HepG2 (cell line): ENCODE data around the gene WNT3. TPM values are rescaled to one million over a fixed set of nuclear protein-coding genes. Genes with fewer than 3 reads are reported as not detected.
"Not testable (repeated sequence)": the region's sequence is repeated elsewhere in the genome, so short reads cannot be mapped to it uniquely, and the experiment has no call there.

Source experiments
- ATAC-seq: fragments of 200-7000 bp; cut with Tn5 transposase; 3 replicates; pipeline ENCODE4 v1.9.1; 2020; ENCODE audit warnings: mild to moderate bottlenecking, moderate library complexity
- BruUV-seq: library from RNA; stranded (reverse); fragments of 400-500 nt; replicated peaks from 2 replicates; lab custom pipeline; 2021; lab: Mats Ljungman, UMichigan
- CTCF ChIA-PET: fragments of 300-600 bp; formaldehyde crosslinking; extraction: SDS; loops from one replicate; lab custom pipeline; 2021; ENCODE audit warnings: low total read pairs, inconsistent platforms, low intra/inter-chr PET ratio; lab: Yijun Ruan, JAX
- POLR2A ChIA-PET: fragments of 350-600 bp; sonication (Branson Sonifier 250); formaldehyde crosslinking; loops from one replicate; lab custom pipeline; 2020; ENCODE audit warnings: antibody characterized with exemption, inconsistent platforms; lab: Yijun Ruan, JAX
- DNase-seq: peaks from one replicate; pipeline ENCODE4 v3.0.0-alpha.2; 2015; ENCODE audit warnings: low spot score
- FAIRE-seq: peaks from 3 replicates; lab custom pipeline; 2011; peaks lifted over from hg19 to GRCh38; lab: Jason Lieb, UNC
- H2AFZ ChIP-seq: one replicate; pipeline ENCODE4 v1.6.1; 2011; ENCODE audit warnings: low read length, inconsistent platforms
- H3K27ac ChIP-seq: fragments of 300-600 bp; 3 replicates; pipeline ENCODE4 v1.8.0; 2011; ENCODE audit warnings: mixed run types, mild to moderate bottlenecking, mixed read lengths, low read length, inconsistent platforms; ENCODE audit not compliant: insufficient read depth; ENCODE audit errors: extremely low read length
- H3K27me3 ChIP-seq, 2 experiments: fragments of 200-600 bp in 1 of 2; 2 replicates in 1 of 2; 3 replicates in 1 of 2; pipeline versions ENCODE4 v1.6.0 to v1.8.0; 2011; ENCODE audit warnings: low read length in 2 of 2, mild to moderate bottlenecking in 2 of 2, moderate library complexity in 2 of 2, inconsistent platforms in 1 of 2; ENCODE audit not compliant: insufficient read depth in 2 of 2, control insufficient read depth in 1 of 2
- H3K36me3 ChIP-seq, 2 experiments: fragments of 200-600 bp in 1 of 2; replicated peaks in 1 of 2; 2 replicates in 1 of 2; 3 replicates in 1 of 2; pipeline versions ENCODE4 v1.5.1 to v1.8.0; 2011; ENCODE audit warnings: low read length in 2 of 2, inconsistent platforms in 1 of 2; ENCODE audit not compliant: insufficient read depth in 2 of 2, control insufficient read depth in 1 of 2
- H3K4me1 ChIP-seq: 2 replicates; pipeline ENCODE4 v1.5.1; 2012; ENCODE audit warnings: low read length, inconsistent platforms; ENCODE audit not compliant: insufficient read depth
- H3K4me2 ChIP-seq: 2 replicates; pipeline ENCODE4 v1.6.0; 2011; ENCODE audit warnings: low read depth, low read length, inconsistent platforms
- H3K4me3 ChIP-seq, 3 experiments: fragments of 200-600 bp in 1 of 3; sonication (generic), shearing (Covaris generic) in 1 of 3; replicated peaks in 1 of 3; 2 replicates each; pipeline ENCODE4 v1.5.1; 2011 to 2016; ENCODE audit warnings: low read length in 3 of 3, inconsistent platforms in 2 of 3, low read depth in 2 of 3, mild to moderate bottlenecking in 2 of 3, control low read depth in 1 of 3, mixed read lengths in 1 of 3; ENCODE audit not compliant: insufficient read depth in 1 of 3
- H3K79me2 ChIP-seq: one replicate; pipeline ENCODE4 v1.6.1; 2011; ENCODE audit warnings: low read length, inconsistent platforms; ENCODE audit not compliant: insufficient read depth
- H3K9ac ChIP-seq: 2 replicates; pipeline ENCODE4 v1.6.0; 2011; ENCODE audit warnings: mild to moderate bottlenecking, low read depth, low read length, inconsistent platforms; ENCODE audit not compliant: insufficient read depth
- H3K9me3 ChIP-seq: 2 replicates; pipeline ENCODE4 v1.5.1; 2012; ENCODE audit warnings: mild to moderate bottlenecking, low read length
- H4K20me1 ChIP-seq: 2 replicates; pipeline ENCODE4 v1.6.0; 2011; ENCODE audit warnings: inconsistent platforms, mild to moderate bottlenecking, low read length, moderate library complexity; ENCODE audit not compliant: insufficient read depth
- FOXP1 ChIP-seq, 2 experiments: fragments of 450-650 bp in 1 of 2; IDR thresholded peaks; 2 replicates each; pipeline ENCODE4 v1.6.1; 2017 to 2018; ENCODE audit warnings: antibody characterized with exemption in 1 of 2
- ZNF232 ChIP-seq: sonication (generic); formaldehyde crosslinking; IDR thresholded peaks from 2 replicates; pipeline ENCODE4 v1.4.0; 2020; ENCODE audit warnings: missing genetic modification reagents, borderline replicate concordance
- ZNF781 ChIP-seq: sonication (generic); formaldehyde crosslinking; IDR thresholded peaks from 2 replicates; pipeline ENCODE4 v1.5.1; 2020; ENCODE audit warnings: borderline replicate concordance, mild to moderate bottlenecking, missing genetic modification reagents; ENCODE audit errors: not compliant biosample characterization
- WGBS: methylation state at CpG from one replicate; pipeline ENCODE4 v1.1.6; 2017; ENCODE audit warnings: low lambda C conversion rate; 5-methylcytosine and 5-hydroxymethylcytosine counted together
- in situ Hi-C: cut with HindIII; loops from 2 replicates; pipeline ENCODE4 v1.10.0; 2017; ENCODE audit warnings: low pct_unique_long_range_greater_than_20kb; ENCODE audit not compliant: extremely low pct_ligation_motif_present
- intact Hi-C: fragments of 100-400 bp; cut with micrococcal nuclease; formaldehyde crosslinking; loops from one replicate; pipeline ENCODE4 v1.10.0; 2022; ENCODE audit not compliant: unreplicated experiment
- polyA plus RNA-seq, 8 experiments: library from polyadenylated mRNA; depleted of rRNA in 3 of 8; stranded (reverse) in 7 of 8; unstranded in 1 of 8; fragments of >200 nt; fragmentation: Illumina TruSeq in 4 of 8; extraction: Trizol in 4 of 8; gene quantifications; 2 replicates each; pipeline versions ENCODE4 v1.2.1 to v1.2.3, GENCODE V29; 2011 to 2016; ENCODE audit warnings: low read depth in 4 of 8, missing spikeins in 1 of 8, mixed read lengths in 1 of 8; ENCODE audit not compliant: insufficient read depth in 1 of 8
- total RNA-seq, 5 experiments: library from RNA; depleted of rRNA; stranded (reverse); fragments of >200 nt; fragmentation: Illumina TruSeq; extraction: Trizol; gene quantifications; 2 replicates each; pipeline ENCODE4 v1.2.3, GENCODE V29; 2016; ENCODE audit warnings: low read depth in 1 of 5
- TF ChIP-seq, protein P1 (sequence below), 2 experiments: fragments of 450-650 bp in 1 of 2; sonication (generic) in 1 of 2; formaldehyde crosslinking in 1 of 2; IDR thresholded peaks; 2 replicates each; pipeline versions ENCODE4 v1.6.1 to v1.8.0; 2016 to 2022; ENCODE audit warnings: antibody characterized with exemption in 1 of 2, mild to moderate bottlenecking in 1 of 2, missing genetic modification reagents in 1 of 2
- TF ChIP-seq, protein P2 (sequence below): sonication (generic); formaldehyde crosslinking; IDR thresholded peaks from 2 replicates; pipeline ENCODE4 v1.5.1; 2020; ENCODE audit warnings: missing genetic modification reagents, mild to moderate bottlenecking, borderline replicate concordance

Gene WNT3
- total and polyA plus RNA-seq, 2 of the 13 experiments (the other 11 are each of a cell fraction or from before 2014, with no cell fraction given) = 8.5 to 10.3 TPM

DNA sequence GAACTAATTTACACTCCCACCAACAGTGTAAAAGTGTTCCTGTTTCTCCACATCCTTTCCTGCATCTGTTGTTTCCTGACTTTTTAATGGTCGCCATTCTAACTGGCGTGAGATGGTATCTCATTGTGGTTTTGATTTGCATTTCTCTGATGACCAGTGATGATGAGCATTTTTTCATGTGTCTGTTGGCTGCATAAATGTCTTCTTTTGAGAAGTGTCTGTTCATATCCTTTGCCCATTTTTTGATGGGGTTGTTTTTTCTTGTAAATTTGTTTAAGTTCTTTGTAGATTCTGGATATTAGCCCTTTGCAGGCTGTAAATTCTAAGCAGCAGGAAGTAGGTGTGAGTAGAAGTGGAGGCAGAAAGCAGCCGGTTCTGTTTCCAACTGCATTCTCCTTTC, 22.1 kb upstream of the WNT3 start:
- ATAC-seq, H3K4me2 ChIP-seq, H3K79me2 ChIP-seq, BruUV-seq, DNase-seq, H4K20me1 ChIP-seq, H2AFZ ChIP-seq, H3K36me3 ChIP-seq, FAIRE-seq, H3K9ac ChIP-seq, H3K27ac ChIP-seq, H3K4me3 ChIP-seq, POLR2A ChIA-PET: not testable (repeated sequence)
- CTCF ChIA-PET = interaction anchor here (2.1 to 2.2 kb wide), 2 partner anchors 100 to 160 kb away, joined by 9 to 18 read pairs; no protein-coding TSS in a partner anchor
- H3K9me3 ChIP-seq = peaks cover 12% of the 10 kb centered on the region
- H3K4me1 ChIP-seq = peaks cover 20% of the 10 kb centered on the region; the same call in 1 of the 2 replicates
- intact Hi-C loops = loop anchor here (2.0 to 5.0 kb wide), 2 partner anchors 37 to 100 kb away; no protein-coding TSS in a partner anchor
- in situ Hi-C loops = loop anchor here (25.0 kb wide), 1 partner anchor 828 kb away; no protein-coding TSS in a partner anchor
- peaks cover 0 to 10% of the 10 kb centered on the region in 2 experiments; a peak in 3 of 5 replicates for H3K27me3 ChIP-seq
- WGBS = 37% methylated on average over 3 of the region's 3 CpGs

DNA sequence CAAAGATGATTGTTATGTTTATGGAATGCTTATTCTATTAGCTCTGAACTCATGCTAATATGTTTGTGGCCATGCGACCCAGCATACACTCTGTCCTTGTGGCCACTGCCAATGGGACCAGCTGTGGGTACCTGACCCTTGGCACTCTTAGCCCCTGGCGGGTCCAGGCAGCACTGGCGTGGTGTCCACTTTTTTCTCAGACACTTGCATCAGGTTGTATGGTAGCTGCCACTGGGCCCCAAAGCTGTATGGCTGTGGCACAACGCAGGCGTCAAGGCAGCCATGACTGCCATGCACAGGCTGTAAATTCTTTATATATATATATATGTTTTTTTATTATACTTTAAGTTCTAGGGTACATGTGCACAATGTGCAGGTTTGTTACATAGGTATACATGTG, 20.7 kb upstream of the WNT3 start:
- no TSS peak for BruUV-seq
- POLR2A ChIA-PET = no interaction called here
- no peak for TF ChIP-seq FOXP1 (IDR thresholded peaks at IDR 0.05)
- TF ChIP-seq FOXP1 (CRISPR knock-in tag; IDR thresholded peaks at IDR 0.05) = no peak
- TF ChIP-seq ZNF781 (CRISPR knock-in tag) = no peak
- no peak for TF ChIP-seq ZNF232
- TF ChIP-seq, protein P1, sequence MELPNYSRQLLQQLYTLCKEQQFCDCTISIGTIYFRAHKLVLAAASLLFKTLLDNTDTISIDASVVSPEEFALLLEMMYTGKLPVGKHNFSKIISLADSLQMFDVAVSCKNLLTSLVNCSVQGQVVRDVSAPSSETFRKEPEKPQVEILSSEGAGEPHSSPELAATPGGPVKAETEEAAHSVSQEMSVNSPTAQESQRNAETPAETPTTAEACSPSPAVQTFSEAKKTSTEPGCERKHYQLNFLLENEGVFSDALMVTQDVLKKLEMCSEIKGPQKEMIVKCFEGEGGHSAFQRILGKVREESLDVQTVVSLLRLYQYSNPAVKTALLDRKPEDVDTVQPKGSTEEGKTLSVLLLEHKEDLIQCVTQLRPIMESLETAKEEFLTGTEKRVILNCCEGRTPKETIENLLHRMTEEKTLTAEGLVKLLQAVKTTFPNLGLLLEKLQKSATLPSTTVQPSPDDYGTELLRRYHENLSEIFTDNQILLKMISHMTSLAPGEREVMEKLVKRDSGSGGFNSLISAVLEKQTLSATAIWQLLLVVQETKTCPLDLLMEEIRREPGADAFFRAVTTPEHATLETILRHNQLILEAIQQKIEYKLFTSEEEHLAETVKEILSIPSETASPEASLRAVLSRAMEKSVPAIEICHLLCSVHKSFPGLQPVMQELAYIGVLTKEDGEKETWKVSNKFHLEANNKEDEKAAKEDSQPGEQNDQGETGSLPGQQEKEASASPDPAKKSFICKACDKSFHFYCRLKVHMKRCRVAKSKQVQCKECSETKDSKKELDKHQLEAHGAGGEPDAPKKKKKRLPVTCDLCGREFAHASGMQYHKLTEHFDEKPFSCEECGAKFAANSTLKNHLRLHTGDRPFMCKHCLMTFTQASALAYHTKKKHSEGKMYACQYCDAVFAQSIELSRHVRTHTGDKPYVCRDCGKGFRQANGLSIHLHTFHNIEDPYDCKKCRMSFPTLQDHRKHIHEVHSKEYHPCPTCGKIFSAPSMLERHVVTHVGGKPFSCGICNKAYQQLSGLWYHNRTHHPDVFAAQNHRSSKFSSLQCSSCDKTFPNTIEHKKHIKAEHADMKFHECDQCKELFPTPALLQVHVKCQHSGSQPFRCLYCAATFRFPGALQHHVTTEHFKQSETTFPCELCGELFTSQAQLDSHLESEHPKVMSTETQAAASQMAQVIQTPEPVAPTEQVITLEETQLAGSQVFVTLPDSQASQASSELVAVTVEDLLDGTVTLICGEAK (IDR thresholded peaks at IDR 0.05) = no peak
- TF ChIP-seq, protein P1 (CRISPR knock-in tag; IDR thresholded peaks at IDR 0.05) = no peak
- TF ChIP-seq, protein P2, sequence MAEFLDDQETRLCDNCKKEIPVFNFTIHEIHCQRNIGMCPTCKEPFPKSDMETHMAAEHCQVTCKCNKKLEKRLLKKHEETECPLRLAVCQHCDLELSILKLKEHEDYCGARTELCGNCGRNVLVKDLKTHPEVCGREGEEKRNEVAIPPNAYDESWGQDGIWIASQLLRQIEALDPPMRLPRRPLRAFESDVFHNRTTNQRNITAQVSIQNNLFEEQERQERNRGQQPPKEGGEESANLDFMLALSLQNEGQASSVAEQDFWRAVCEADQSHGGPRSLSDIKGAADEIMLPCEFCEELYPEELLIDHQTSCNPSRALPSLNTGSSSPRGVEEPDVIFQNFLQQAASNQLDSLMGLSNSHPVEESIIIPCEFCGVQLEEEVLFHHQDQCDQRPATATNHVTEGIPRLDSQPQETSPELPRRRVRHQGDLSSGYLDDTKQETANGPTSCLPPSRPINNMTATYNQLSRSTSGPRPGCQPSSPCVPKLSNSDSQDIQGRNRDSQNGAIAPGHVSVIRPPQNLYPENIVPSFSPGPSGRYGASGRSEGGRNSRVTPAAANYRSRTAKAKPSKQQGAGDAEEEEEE (CRISPR knock-in tag) = no peak

More for the DNA sequence above, 20.7 kb upstream of the WNT3 start:
- no peaks in the 10 kb centered on the region for H3K79me2 ChIP-seq
- in situ Hi-C loops = loop anchor here (5.0 to 25.0 kb wide), 2 partner anchors 38 to 827 kb away; no protein-coding TSS in a partner anchor
- H3K36me3 ChIP-seq = no peaks in the 10 kb centered on the region
- H3K4me2 ChIP-seq = no peak overlapping the region
- no peak overlapping the region for H3K27ac ChIP-seq
- intact Hi-C loops = no loop called here
- no peaks in the 10 kb centered on the region for H4K20me1 ChIP-seq
- peaks cover 18% of the 10 kb centered on the region; the same call in 1 of the 2 replicates for H3K4me1 ChIP-seq
- CTCF ChIA-PET = no interaction called here
- 81% methylated on average over 5 of the region's 5 CpGs for WGBS
- ATAC-seq = no peak
- peaks cover 12% of the 10 kb centered on the region for H3K9me3 ChIP-seq
- H3K9ac ChIP-seq = no peak overlapping the region
- DNase-seq = no peak
- no peak overlapping the region for H3K4me3 ChIP-seq
- no peak overlapping the region for H2AFZ ChIP-seq
- no peak for FAIRE-seq
- peaks cover 2 to 17% of the 10 kb centered on the region in 2 experiments; a peak in 4 of 5 replicates for H3K27me3 ChIP-seq
